D721Med (cell line): Measurements from ENCODE around the gene PRMT7.

Experiments used
- DNase-seq: peaks from one replicate; pipeline ENCODE4 v3.0.0; 2011; ENCODE audit warnings: low spot score; ENCODE audit not compliant: insufficient read length
- FAIRE-seq: peaks from 2 replicates; lab custom pipeline; 2011; peaks lifted over from hg19 to GRCh38; lab: Jason Lieb, UNC
- CTCF ChIP-seq: IDR thresholded peaks from 2 replicates; pipeline ENCODE4 v1.5.1; 2012; ENCODE audit warnings: mild to moderate bottlenecking, control low read depth; ENCODE audit not compliant: insufficient read depth; ENCODE audit errors: missing control alignments

PRMT7 gene

GRCh38 chr16:68276223-68276622 is 34.6 kb upstream of the PRMT7 start:
- TF ChIP-seq CTCF = no peak
- FAIRE-seq (no peak), DNase-seq (no peak)

- no peak for DNase-seq
- no peak for TF ChIP-seq CTCF
- FAIRE-seq = no peak
These were observed 30.9 kb upstream of the PRMT7 start for GRCh38 chr16:68279726-68280558.

DNA sequence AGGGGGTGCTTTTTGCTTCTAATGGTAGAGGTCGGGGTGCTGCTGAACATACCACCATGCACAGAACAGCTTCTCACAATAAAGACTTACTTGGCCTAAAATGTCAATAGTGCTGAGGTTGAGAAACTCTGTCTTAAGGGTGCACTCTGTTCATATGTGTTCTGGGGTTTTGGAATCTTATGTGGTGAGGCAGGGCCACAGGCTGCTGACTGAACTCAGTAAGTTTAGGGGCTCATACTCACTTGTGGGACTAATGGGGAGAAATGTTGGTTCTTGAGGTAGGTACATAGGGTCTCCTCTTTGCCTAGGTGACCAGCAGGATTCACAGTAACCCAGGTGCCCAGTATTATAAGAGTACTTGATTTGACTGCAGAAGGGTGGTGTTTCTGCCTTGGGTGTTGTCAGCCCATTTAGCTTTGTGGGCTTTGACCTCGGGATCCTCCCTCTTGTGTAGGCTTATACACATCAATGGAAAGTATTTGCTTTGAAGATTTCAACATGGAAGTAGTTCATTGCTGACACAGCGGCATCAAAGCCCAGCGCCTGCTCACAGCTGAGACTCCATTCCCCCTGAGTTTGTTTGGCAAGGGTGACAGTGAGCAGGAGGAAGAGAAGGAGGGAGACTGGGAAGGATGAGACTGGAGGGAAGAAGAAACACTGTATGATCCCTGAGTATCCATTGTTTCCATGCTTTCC is 29.3 kb upstream of the PRMT7 start:
- FAIRE-seq (no peak), DNase-seq (no peak)
- no peak for TF ChIP-seq CTCF

- DNase-seq (no peak), FAIRE-seq (no peak)
- TF ChIP-seq CTCF = no peak
These were observed 28.8 kb upstream of the PRMT7 start for GRCh38 chr16:68282064-68282452.

- no peak for DNase-seq
- TF ChIP-seq CTCF = no peak
- no peak for FAIRE-seq
These were observed 27.5 kb upstream of the PRMT7 start for GRCh38 chr16:68283346-68283745.

- FAIRE-seq = no peak
- TF ChIP-seq CTCF = no peak
- no peak for DNase-seq
These were observed 26.8 kb upstream of the PRMT7 start for GRCh38 chr16:68283801-68284598.
